Peyer's patch (tissue), 4 donors: ENCODE results near the gene SUPV3L1. TPM values are rescaled to one million over a fixed set of nuclear protein-coding genes. Genes with fewer than 3 reads are reported as not detected.
A peak's percentile ranks its signal among the peaks of the same experiment; 100 is the strongest.

Experiments
- DNase-seq, 3 donors: peaks; one replicate each; pipeline ENCODE4 v3.0.0-alpha.2; 2017 to 2019
- H3K27ac ChIP-seq, 4 donors: fragments of 200-600 bp; sonication (generic); one replicate each; pipeline ENCODE4 v1.5.1; 2016 to 2019
- H3K27me3 ChIP-seq, 2 donors: fragments of 200-600 bp; sonication (generic); one replicate each; pipeline ENCODE4 v1.5.1; 2019
- H3K36me3 ChIP-seq, 3 donors: fragments of 200-600 bp; sonication (generic); one replicate each; pipeline ENCODE4 v1.5.1; 2016 to 2019
- H3K4me1 ChIP-seq, 4 donors: fragments of 200-600 bp; sonication (generic); one replicate each; pipeline ENCODE4 v1.5.1; 2016 to 2019
- H3K4me3 ChIP-seq, 4 donors: fragments of 200-600 bp; sonication (generic); 1 replicate in 3 of 4; 2 replicates in 1 of 4; pipeline ENCODE4 v1.5.1; 2016 to 2019; ENCODE audit warnings: mild to moderate bottlenecking in 1 of 4
- H3K9me3 ChIP-seq, 4 donors: fragments of 200-600 bp; sonication (generic); one replicate each; pipeline ENCODE4 v1.5.1; 2016 to 2019; ENCODE audit warnings: mild to moderate bottlenecking in 1 of 4
- POLR2A ChIP-seq, 2 donors: fragments of 450-650 bp; IDR thresholded peaks; one replicate each; pipeline ENCODE4 v1.5.1; 2017; ENCODE audit warnings: antibody characterized with exemption in 2 of 2, mild to moderate bottlenecking in 2 of 2, moderate library complexity in 2 of 2
- total RNA-seq, 4 donors: library from RNA; depleted of rRNA; stranded (reverse); fragments of >200 nt; gene quantifications; one replicate each; pipeline ENCODE4 v1.1.0, GENCODE V29; 2016
- TF ChIP-seq, protein P1 (sequence below), 6 experiments: fragments of 450-650 bp in 4 of 6; fragments of 200-600 bp in 2 of 6; sonication (generic) in 1 of 6; IDR thresholded peaks; one replicate each; pipeline ENCODE4 v1.5.1; 2017 to 2019; ENCODE audit warnings: antibody characterized with exemption in 6 of 6, mild to moderate bottlenecking in 3 of 6, moderate library complexity in 1 of 6

SUPV3L1 gene
- total RNA-seq, 4 donors from 2014 or later, result 20.5 to 50.3 (median 31.2) TPM

DNA sequence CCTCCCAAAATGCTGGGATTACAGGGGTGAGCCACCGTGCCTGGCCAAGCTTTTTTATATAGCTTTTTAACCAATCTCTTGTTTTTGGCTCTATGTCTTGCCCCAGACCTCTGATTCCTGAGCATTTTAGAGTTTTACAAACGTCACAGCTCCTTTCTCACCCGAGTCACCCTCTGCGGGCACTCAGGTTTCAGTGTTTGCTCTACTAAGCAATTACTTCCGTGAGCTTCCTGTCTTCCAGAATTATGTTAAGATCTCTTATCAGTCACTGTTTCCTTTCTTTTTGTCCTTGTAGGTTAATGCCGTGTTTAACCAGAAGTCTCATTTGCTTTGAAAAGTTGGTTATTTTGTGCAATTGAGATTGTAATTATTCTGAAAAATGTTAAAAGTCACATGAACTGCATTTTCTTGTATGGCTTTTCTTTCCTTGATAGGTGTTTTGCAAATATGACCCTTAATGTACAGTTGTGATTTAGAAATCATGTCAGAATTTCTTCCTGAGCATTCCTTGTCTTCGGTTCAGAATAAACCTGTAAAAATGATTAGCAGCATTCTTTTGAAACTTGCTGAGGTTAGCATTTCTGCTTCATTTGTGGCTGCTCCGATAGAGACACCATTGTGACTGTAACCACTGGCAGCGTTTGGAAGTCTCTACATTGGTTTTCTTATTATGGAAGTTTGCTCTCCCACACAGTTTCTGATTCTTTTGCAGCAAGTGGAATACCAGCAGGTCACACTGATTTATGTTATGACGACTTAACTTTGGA, 35.6 kb downstream of the SUPV3L1 start:
- Histone ChIP-seq H3K27ac (no peak overlapping the region), H3K9me3 (no peaks in the 10 kb centered on the region), H3K27me3 (no peaks in the 10 kb centered on the region), H3K4me3 (no peak overlapping the region), H3K36me3 (no peaks in the 10 kb centered on the region), H3K4me1 (no peaks in the 10 kb centered on the region)
- TF ChIP-seq, protein P1, sequence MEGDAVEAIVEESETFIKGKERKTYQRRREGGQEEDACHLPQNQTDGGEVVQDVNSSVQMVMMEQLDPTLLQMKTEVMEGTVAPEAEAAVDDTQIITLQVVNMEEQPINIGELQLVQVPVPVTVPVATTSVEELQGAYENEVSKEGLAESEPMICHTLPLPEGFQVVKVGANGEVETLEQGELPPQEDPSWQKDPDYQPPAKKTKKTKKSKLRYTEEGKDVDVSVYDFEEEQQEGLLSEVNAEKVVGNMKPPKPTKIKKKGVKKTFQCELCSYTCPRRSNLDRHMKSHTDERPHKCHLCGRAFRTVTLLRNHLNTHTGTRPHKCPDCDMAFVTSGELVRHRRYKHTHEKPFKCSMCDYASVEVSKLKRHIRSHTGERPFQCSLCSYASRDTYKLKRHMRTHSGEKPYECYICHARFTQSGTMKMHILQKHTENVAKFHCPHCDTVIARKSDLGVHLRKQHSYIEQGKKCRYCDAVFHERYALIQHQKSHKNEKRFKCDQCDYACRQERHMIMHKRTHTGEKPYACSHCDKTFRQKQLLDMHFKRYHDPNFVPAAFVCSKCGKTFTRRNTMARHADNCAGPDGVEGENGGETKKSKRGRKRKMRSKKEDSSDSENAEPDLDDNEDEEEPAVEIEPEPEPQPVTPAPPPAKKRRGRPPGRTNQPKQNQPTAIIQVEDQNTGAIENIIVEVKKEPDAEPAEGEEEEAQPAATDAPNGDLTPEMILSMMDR (IDR thresholded peaks at IDR 0.05), result no peak
- no peak for TF ChIP-seq POLR2A (IDR thresholded peaks at IDR 0.05)
- DNase-seq, result no peak

DNA sequence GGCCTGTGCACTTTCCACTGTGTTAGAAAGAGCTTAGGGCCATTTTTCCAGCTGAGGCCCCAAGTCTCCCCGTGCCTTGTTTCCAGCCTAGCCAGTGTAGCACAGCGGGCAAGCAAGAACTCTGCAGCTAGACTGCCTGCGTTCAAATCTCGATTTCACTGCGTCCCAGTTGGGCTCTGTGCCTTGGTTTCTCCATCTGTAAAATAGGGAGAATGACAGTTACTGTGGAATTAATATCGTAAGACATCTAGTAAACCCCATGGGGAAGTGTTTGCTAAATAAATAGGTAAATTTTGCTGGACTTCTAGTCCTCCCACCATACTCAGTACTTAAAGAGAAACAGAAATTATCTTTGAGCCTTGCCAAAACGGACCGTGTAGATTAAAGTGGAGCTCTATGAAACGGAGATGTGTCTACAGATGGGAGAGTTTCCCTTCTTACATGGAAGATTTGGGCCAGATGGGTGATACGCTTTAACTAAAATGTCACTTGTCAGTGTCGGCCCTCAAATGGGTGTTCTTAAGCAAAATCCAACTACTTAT, 36.6 kb downstream of the SUPV3L1 start:
- peak overlapping the region in 3 of 4 donors; percentile 10 to 59 (median 16) for H3K27ac ChIP-seq
- no peaks in the 10 kb centered on the region for H3K27me3 ChIP-seq
- H3K4me1 ChIP-seq, result no peaks in the 10 kb centered on the region
- no peak overlapping the region for H3K4me3 ChIP-seq
- H3K9me3 ChIP-seq, result no peaks in the 10 kb centered on the region
- DNase-seq, result no peak
- H3K36me3 ChIP-seq, result no peaks in the 10 kb centered on the region
- TF ChIP-seq POLR2A (IDR thresholded peaks at IDR 0.05), result no peak
- TF ChIP-seq, protein P1 (IDR thresholded peaks at IDR 0.05), result no peak

DNA sequence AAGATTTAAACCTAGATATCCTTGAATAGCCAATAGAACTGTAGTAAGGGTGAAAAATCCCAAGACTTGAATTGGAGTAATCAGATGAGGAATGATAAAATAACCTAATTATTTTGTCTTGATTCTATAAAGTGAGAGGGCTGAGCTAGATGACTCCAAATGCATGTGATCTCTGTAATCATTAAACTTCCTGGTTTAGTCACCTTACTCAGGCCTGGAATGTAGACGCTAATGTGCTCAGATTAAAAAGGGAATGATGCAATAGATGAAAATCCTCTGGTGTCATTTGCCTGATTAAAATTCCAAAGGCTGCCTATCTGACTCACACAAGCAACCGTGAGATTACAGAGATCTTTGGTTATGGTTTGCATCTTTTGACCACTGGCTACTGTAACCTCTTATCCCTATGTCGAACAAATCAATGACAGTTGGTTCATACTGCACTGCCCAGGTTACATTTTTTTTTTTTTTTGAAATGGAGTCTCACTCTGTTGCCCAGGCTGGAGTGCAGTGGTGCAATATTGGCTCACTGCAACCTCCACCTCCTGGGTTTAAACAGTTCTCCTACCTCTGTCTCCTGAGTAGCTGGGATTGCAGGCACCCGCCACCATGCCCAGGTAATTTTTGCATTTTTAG, 37.2 kb downstream of the SUPV3L1 start:
- Histone ChIP-seq H3K27me3 (no peaks in the 10 kb centered on the region), H3K27ac (peak overlapping the region in 3 of 4 donors; percentile 10 to 59 (median 16))

DNA sequence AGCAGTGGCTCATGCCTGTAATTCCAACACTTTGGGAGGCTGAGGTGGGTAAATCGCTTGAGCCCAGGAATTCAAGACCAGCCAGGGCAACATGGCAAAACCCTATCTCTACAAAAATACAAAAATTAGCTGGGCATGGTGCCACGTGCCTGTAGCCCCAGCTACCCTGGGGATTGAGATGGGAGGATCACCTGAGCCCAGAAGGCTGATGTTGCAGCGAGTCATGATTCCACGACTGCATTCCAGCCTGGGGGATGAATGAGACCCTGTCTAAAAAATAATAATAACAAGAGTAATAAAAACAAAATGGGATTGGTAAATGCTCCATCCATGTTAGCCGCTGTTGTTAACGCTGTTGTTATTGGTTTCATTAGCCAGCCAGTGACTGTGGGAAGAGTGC, 38.8 kb downstream of the SUPV3L1 start:
- TF ChIP-seq POLR2A (IDR thresholded peaks at IDR 0.05), result no peak
- TF ChIP-seq, protein P1 (IDR thresholded peaks at IDR 0.05), result no peak
- no peak for DNase-seq
- no peak overlapping the region for H3K27ac ChIP-seq
- no peak overlapping the region for H3K4me3 ChIP-seq
- peaks cover 0 to 10% (median under 1%) of the 10 kb centered on the region in 4 donors for H3K4me1 ChIP-seq
- no peaks in the 10 kb centered on the region for H3K36me3 ChIP-seq
- H3K27me3 ChIP-seq, result no peaks in the 10 kb centered on the region
- H3K9me3 ChIP-seq, result no peaks in the 10 kb centered on the region

More for the DNA sequence above, 37.2 kb downstream of the SUPV3L1 start:
- H3K9me3 ChIP-seq, result no peaks in the 10 kb centered on the region
- no peaks in the 10 kb centered on the region for H3K4me1 ChIP-seq
- no peaks in the 10 kb centered on the region for H3K36me3 ChIP-seq
- no peak overlapping the region for H3K4me3 ChIP-seq
- no peak for TF ChIP-seq POLR2A (IDR thresholded peaks at IDR 0.05)
- TF ChIP-seq, protein P1 (IDR thresholded peaks at IDR 0.05), result no peak
- DNase-seq, result no peak

DNA sequence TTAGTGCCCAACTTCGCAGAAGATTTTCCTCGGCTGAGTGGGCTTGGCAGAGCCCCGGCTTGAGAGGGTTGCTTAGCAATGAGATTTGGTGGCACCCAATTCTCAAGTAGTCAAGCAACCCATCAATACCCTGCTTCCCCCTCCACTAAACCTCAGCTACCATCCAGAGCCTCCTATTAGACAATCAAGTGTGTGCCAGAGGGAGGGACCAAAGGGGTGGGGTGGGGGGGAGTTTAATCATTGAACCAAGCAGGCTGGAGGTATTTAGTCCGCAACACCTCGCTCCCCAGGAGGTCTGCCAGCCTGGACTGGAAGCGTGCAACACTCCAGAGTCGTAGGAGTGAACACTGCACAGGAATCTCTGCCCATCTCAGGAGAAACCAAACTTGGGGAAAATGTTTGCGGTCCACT, 40.0 kb downstream of the SUPV3L1 start, which contains the start of gene HKDC1:
Gene HKDC1, plus strand, starts transcription at position 292 of the 411 bp plus-strand sequence. Its CDS starts 104 bp downstream, at position 396.
- Histone ChIP-seq H3K4me1 (peaks cover 0 to 22% (median 5%) of the 10 kb centered on the region in 4 donors), H3K36me3 (no peaks in the 10 kb centered on the region), H3K27ac (peak within 1 kb of the TSS; percentile 77 to 92 (median 84)), H3K27me3 (no peaks in the 10 kb centered on the region), H3K4me3 (peak within 1 kb of the TSS in 3 of 4 donors; percentile 9 to 60 (median 51)), H3K9me3 (no peaks in the 10 kb centered on the region)
- DNase-seq, result peak in 2 of 3 donors; percentile 76 to 79
- TF ChIP-seq, protein P1 (IDR thresholded peaks at IDR 0.05), result no peak
- peak; percentile 87 to 94 for TF ChIP-seq POLR2A (IDR thresholded peaks at IDR 0.05)
